Vagina (tissue), 2 donors: ENCODE results near the gene TTC13.

Source experiments
- CTCF ChIP-seq, 3 experiments: fragments of 450-650 bp in 2 of 3; fragments of 200-600 bp in 1 of 3; sonication (generic) in 1 of 3; IDR thresholded peaks; one replicate each; pipeline ENCODE4 v1.5.1; 2017 to 2019; ENCODE audit warnings: antibody characterized with exemption in 3 of 3, mild to moderate bottlenecking in 2 of 3, moderate library complexity in 2 of 3
- POLR2A ChIP-seq, 2 donors: fragments of 450-650 bp; IDR thresholded peaks; one replicate each; pipeline ENCODE4 v1.6.1; 2017; ENCODE audit warnings: antibody characterized with exemption in 2 of 2, mild to moderate bottlenecking in 2 of 2, moderate library complexity in 2 of 2
- POLR2AphosphoS5 ChIP-seq, 2 donors: sonication (generic); formaldehyde crosslinking; IDR thresholded peaks; one replicate each; pipeline ENCODE4 v1.9.0; 2017; ENCODE audit warnings: antibody characterized with exemption in 2 of 2, mild to moderate bottlenecking in 2 of 2, low read depth in 1 of 2; ENCODE audit not compliant: insufficient read depth in 1 of 2

GRCh38 chr1:231016966-231017365 is 38.3 kb upstream of the TTC13 start:
- TF ChIP-seq CTCF (IDR thresholded peaks at IDR 0.05) (no peak), POLR2AphosphoS5 (IDR thresholded peaks at IDR 0.05; ENCODE audit: insufficient read depth in 1 of 2, low read depth in 1 of 2) (peak in 1 of 2 donors; percentile 21), POLR2A (IDR thresholded peaks at IDR 0.05) (no peak)
